Loucy (cell line): ENCODE measurements around the gene PROZ.

Experiments used
- H2AFZ ChIP-seq: fragments of 200-600 bp; sonication (generic); 2 replicates; pipeline ENCODE4 v1.6.0; 2016; ENCODE audit warnings: antibody characterized with exemption, mild to moderate bottlenecking, low read length, moderate library complexity
- H3F3A ChIP-seq: fragments of 200-600 bp; 2 replicates; pipeline ENCODE4 v1.6.0; 2016; ENCODE audit warnings: antibody characterized with exemption, low read depth, mild to moderate bottlenecking
- H3K27me3 ChIP-seq: fragments of 200-600 bp; sonication (generic); 2 replicates; pipeline ENCODE4 v1.6.1; 2014; ENCODE audit warnings: low read length, mild to moderate bottlenecking; ENCODE audit not compliant: insufficient read depth, poor library complexity, severe bottlenecking
- H3K36me3 ChIP-seq: fragments of 200-600 bp; sonication (generic); 2 replicates; pipeline ENCODE4 v1.6.1; 2016; ENCODE audit warnings: low read length; ENCODE audit not compliant: insufficient read depth
- H3K4me1 ChIP-seq: fragments of 200-600 bp; sonication (generic); 2 replicates; pipeline ENCODE4 v1.5.1; 2014; ENCODE audit warnings: low read length, mild to moderate bottlenecking; ENCODE audit not compliant: insufficient read depth, poor library complexity, severe bottlenecking
- H3K4me2 ChIP-seq: fragments of 200-600 bp; sonication (generic); 2 replicates; pipeline ENCODE4 v1.6.0; 2014; ENCODE audit warnings: antibody characterized with exemption, low read length, low read depth, mild to moderate bottlenecking; ENCODE audit not compliant: poor library complexity, severe bottlenecking
- H3K4me3 ChIP-seq: fragments of 200-600 bp; sonication (generic); 2 replicates; pipeline ENCODE4 v1.5.1; 2014; ENCODE audit warnings: low read length, mild to moderate bottlenecking, mixed read lengths; ENCODE audit not compliant: poor library complexity, severe bottlenecking
- H3K79me2 ChIP-seq: fragments of 200-600 bp; sonication (generic); 2 replicates; pipeline ENCODE4 v1.6.1; 2014; ENCODE audit warnings: low read length; ENCODE audit not compliant: insufficient read depth
- H3K9ac ChIP-seq: fragments of 200-600 bp; sonication (generic); 2 replicates; pipeline ENCODE4 v1.6.0; 2014; ENCODE audit warnings: mild to moderate bottlenecking, low read depth, low read length, moderate library complexity; ENCODE audit not compliant: poor library complexity, severe bottlenecking
- H3K9me2 ChIP-seq: fragments of 200-600 bp; sonication (generic); replicated peaks from 2 replicates; pipeline ENCODE4 v1.6.1; 2016; ENCODE audit warnings: low read depth, low read length, mixed read lengths
- H3K9me3 ChIP-seq: fragments of 200-600 bp; sonication (generic); 2 replicates; pipeline ENCODE4 v1.6.1; 2014; ENCODE audit warnings: mild to moderate bottlenecking, antibody characterized with exemption, low read length, low read depth; ENCODE audit not compliant: insufficient read depth
- H4K20me1 ChIP-seq: fragments of 200-600 bp; sonication (generic); 2 replicates; pipeline ENCODE4 v1.6.0; 2014; ENCODE audit warnings: antibody characterized with exemption, low read length, mild to moderate bottlenecking; ENCODE audit not compliant: insufficient read depth, poor library complexity, severe bottlenecking
- CTCF ChIP-seq: fragments of 200-600 bp; sonication (generic); conservative IDR thresholded peaks from 2 replicates; pipeline ENCODE4 v1.5.1; 2014; ENCODE audit warnings: mild to moderate bottlenecking, antibody characterized with exemption, low read length
- EZH2phosphoT487 ChIP-seq: fragments of 200-600 bp; IDR thresholded peaks from 2 replicates; pipeline ENCODE4 v1.6.1; 2018; ENCODE audit warnings: antibody characterized with exemption, mild to moderate bottlenecking, moderate library complexity, borderline replicate concordance

PROZ gene

DNA sequence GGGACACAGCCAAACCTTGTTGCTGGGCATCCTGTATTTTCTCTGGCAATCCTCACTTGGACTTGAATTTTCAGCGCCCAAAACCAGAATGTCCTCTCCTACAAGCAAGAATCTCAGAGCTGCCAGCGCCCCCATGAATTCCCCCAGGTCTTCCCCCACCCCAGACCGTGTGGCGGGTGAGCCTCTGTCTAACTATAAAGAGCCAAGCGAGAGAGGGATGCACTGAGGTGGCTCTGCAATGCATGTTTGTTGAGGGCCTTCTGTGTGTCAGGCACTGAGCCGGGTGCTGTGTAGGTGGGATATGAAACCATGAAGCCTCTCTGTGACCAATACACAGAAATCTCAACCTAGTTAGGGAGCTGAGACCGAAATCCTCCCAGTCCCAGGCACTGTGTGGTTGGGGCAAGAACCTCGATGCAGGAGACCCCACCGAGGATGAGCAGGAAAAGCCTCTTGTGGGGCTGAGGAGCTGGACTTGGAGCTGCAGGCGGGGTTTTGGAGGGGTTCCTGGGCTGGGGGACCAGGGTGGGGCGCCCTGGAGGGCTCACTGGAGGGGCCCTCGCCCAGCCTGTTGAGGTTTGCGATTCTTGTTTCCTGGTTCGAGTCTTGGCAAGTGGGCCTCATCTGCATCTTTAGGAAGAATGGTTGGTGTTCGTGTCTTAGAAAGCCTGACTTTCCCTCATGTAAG, 12.4 kb upstream of the PROZ start:
- no peak overlapping the region for H2AFZ ChIP-seq
- H3K9ac ChIP-seq: no peak overlapping the region
- no peaks in the 10 kb centered on the region for H3K4me1 ChIP-seq
- no peaks in the 10 kb centered on the region for H3K9me3 ChIP-seq
- H3K79me2 ChIP-seq: no peaks in the 10 kb centered on the region
- no peak for TF ChIP-seq CTCF
- no peak for TF ChIP-seq EZH2phosphoT487
- no peaks in the 10 kb centered on the region for H3K27me3 ChIP-seq
- no peaks in the 10 kb centered on the region for H3K9me2 ChIP-seq
- H3K36me3 ChIP-seq: no peaks in the 10 kb centered on the region
- no peak overlapping the region for H3K4me2 ChIP-seq
- H3F3A ChIP-seq: no peaks in the 10 kb centered on the region
- no peak overlapping the region for H3K4me3 ChIP-seq
- no peaks in the 10 kb centered on the region for H4K20me1 ChIP-seq

- TF ChIP-seq EZH2phosphoT487: no peak
- TF ChIP-seq CTCF: no peak
- Histone ChIP-seq H2AFZ (no peak overlapping the region), H3K79me2 (no peaks in the 10 kb centered on the region), H3K4me2 (no peak overlapping the region), H3K4me1 (no peaks in the 10 kb centered on the region), H3K36me3 (no peaks in the 10 kb centered on the region), H4K20me1 (no peaks in the 10 kb centered on the region), H3K4me3 (no peak overlapping the region), H3K9me2 (no peaks in the 10 kb centered on the region), H3K9ac (no peak overlapping the region), H3K9me3 (no peaks in the 10 kb centered on the region), H3F3A (no peaks in the 10 kb centered on the region), H3K27me3 (no peaks in the 10 kb centered on the region)
These were observed 11.7 kb upstream of the PROZ start for GRCh38 chr13:113146750-113147149.

DNA sequence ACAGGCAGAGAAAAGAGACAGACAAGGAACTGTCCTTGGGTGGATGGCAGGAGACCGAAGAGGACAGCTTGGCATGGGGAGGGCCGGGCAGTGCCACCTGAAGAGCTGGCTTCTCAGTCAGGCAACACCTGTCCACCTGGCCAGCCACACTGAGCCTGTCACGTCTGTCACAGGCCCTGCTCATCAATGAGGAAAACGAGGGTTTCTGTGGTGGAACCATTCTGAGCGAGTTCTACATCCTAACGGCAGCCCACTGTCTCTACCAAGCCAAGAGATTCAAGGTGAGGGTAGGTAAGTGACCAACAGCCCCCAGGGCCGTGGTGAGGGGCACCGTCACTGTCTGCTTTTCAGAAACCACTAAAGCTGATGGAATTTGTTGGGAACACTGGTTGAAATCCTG, 11.2 kb upstream of the PROZ start:
- no peak for TF ChIP-seq EZH2phosphoT487
- no peak for TF ChIP-seq CTCF
- Histone ChIP-seq H3K36me3 (no peaks in the 10 kb centered on the region), H3K4me2 (no peak overlapping the region), H3K4me3 (no peak overlapping the region), H3K9me2 (no peaks in the 10 kb centered on the region), H3K9ac (no peak overlapping the region), H3K27me3 (no peaks in the 10 kb centered on the region), H3K9me3 (no peaks in the 10 kb centered on the region), H3K4me1 (no peaks in the 10 kb centered on the region), H2AFZ (no peak overlapping the region), H3K79me2 (no peaks in the 10 kb centered on the region), H3F3A (no peaks in the 10 kb centered on the region), H4K20me1 (no peaks in the 10 kb centered on the region)
